AG09319 (cell line): ENCODE data around the gene CCN5.

Experiments
- DNase-seq: peaks from one replicate; pipeline ENCODE4 v3.0.0-alpha.2; 2010; ENCODE audit warnings: low read depth; ENCODE audit errors: extremely low read depth
- CTCF ChIP-seq: IDR thresholded peaks from 2 replicates; pipeline ENCODE4 v1.5.1; 2011; ENCODE audit warnings: low read depth, mild to moderate bottlenecking, inconsistent platforms, low read length, moderate library complexity

CCN5 gene

DNA sequence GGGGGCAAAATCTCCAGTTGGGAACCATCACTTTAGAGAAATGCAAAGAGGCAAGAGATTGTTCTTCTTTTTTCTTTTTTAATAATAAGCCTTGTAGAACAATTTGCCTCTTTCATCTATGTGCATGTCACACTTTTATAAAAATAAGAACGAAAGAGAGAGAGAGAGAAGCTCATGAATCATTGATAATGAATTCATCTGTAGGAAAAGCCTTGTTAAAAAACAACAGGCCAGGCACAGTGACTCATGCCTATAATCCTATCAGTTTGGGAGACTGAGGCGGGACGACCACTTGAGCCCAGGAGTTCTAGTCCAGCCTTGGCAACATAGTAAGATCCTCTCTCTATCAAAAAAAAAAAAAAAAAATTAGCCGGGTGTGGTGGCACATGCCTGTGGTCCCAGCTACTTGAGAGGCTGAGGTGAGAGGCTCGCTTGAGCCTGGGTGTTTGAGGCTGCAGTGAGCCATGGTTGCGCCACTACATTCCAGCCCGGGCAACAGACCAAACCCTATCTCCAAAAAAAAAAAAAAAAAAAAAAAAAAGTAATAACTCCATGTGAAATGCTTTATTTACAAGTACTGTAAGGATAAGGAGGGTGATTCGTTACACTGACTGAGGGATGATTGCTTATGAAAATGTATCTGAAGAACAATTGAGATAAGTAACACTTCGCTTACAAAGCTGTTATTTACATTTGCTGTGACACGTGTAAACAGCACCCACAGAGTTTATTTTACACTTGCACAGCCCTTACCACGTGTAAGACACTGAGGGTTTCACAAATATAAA lies 6.0 kb downstream of the CCN5 start:
- no peak for TF ChIP-seq CTCF
- DNase-seq = no peak

DNA sequence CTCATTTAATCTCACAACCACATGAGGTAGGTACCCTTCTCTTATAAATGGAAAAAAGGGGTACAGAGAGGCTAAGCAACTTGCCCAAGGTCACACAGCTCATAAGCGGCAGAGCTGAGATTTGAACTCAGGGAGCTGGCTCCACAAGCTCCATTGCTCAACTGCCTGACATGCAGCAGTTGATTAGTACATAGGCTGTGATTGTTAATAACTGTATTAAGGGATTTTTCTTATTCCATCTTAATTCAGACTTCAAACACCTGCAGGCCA lies 6.6 kb downstream of the CCN5 start:
- no peak for TF ChIP-seq CTCF
- DNase-seq = no peak

- DNase-seq = no peak
- no peak for TF ChIP-seq CTCF
Measured at GRCh38 chr20:44722990-44723389, 7.8 kb downstream of the CCN5 start.

- no peak for TF ChIP-seq CTCF
- DNase-seq = no peak
Measured at GRCh38 chr20:44723391-44723790, 8.2 kb downstream of the CCN5 start.

DNA sequence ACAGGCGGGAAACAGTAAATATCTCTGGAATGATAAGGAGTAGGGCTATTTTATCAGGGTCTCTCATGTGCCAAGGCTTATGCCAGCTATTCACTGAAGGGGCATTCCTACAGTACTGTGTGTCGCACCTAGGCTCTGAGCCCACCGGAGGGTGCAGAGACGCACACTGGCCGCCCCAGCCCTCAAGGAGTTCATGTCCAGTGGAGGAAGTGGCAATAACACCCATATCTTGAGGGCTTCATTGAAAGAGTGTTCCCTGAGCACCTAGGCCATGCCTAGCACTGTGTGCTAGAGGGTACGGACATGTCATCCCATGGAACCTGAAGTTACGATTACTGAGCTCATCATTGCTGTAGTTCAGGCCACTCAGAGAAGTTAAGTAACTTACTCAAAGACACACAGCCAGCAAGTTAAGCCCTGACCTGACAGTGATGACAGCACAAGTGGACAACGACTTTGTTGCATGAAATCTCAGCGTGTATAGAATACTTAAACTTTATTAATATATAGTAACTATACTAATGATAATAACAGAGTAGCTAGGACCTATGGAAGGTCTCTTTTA lies 8.7 kb downstream of the CCN5 start:
- TF ChIP-seq CTCF = no peak
- DNase-seq = no peak

GRCh38 chr20:44724423-44725091 lies 9.4 kb downstream of the CCN5 start:
- no peak for TF ChIP-seq CTCF
- no peak for DNase-seq

DNA sequence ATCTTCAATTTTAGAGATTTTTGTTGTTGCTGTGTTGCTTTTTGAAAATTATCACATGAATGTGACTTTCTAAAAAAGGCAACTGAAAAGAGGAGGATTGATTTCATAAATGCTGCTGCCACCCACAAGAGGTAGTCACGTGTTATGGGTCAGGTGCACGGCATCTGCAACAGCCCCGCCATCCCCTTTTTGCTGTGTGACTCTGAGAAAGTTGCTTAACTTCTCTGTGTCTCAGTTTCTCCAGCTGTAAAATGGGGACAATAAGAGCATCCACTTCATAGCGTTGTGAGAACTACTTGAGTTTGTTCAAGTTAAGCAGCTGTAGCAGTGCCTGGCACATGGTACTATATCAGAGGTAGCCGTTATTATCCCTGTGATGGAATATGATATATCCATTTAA lies 10.7 kb downstream of the CCN5 start:
- no peak for DNase-seq

More for the DNA sequence above, 10.7 kb downstream of the CCN5 start:
- TF ChIP-seq CTCF = no peak
